ENCODE results near the gene C6orf62.
"Not testable (repeated sequence)": the region's sequence is repeated elsewhere in the genome, so short reads cannot be mapped to it uniquely, and the experiment has no call there.

The C6orf62 gene

GRCh38 chr6:24743265-24743943 is 24.4 kb upstream of the C6orf62 start:
- DNase-seq (ENCODE audit: insufficient read length, low spot score) (no peak), FAIRE-seq (peak; percentile 50)
- no peak for TF ChIP-seq POLR2A (IDR thresholded peaks at IDR 0.05; ENCODE audit: low read depth, low read length)
- TF ChIP-seq SPI1 (IDR thresholded peaks at IDR 0.05; ENCODE audit: low read depth, low read length), result peak; percentile 22; the same call in 1 of the 2 replicates

- TF ChIP-seq PAX5 (IDR thresholded peaks at IDR 0.05; ENCODE audit: insufficient read depth, low read length, severe bottlenecking) (no peak), POLR2AphosphoS5 (IDR thresholded peaks at IDR 0.05; ENCODE audit: low read depth, low read length) (no peak), TAF1 (IDR thresholded peaks at IDR 0.05; ENCODE audit: low read depth, low read length) (no peak), POLR2A (IDR thresholded peaks at IDR 0.05; ENCODE audit: low read depth, low read length) (no peak), SPI1 (IDR thresholded peaks at IDR 0.05; ENCODE audit: low read depth, low read length) (no peak), POU2F2 (IDR thresholded peaks at IDR 0.05; ENCODE audit: low read depth, low read length) (no peak)
- FAIRE-seq (no peak), DNase-seq (ENCODE audit: insufficient read length, low spot score) (no peak)
Measured at GRCh38 chr6:24742216-24742738, 23.3 kb upstream of the C6orf62 start.

- TF ChIP-seq POLR2A (IDR thresholded peaks at IDR 0.05; ENCODE audit: low read depth, low read length), result no peak
- no peak for TF ChIP-seq POU2F2 (IDR thresholded peaks at IDR 0.05; ENCODE audit: low read depth, low read length)
- DNase-seq (ENCODE audit: insufficient read length, low spot score) (no peak), FAIRE-seq (no peak)
Measured at GRCh38 chr6:24740861-24741260, 21.9 kb upstream of the C6orf62 start.

GRCh38 chr6:24738741-24739140 is 19.8 kb upstream of the C6orf62 start:
- TF ChIP-seq SPI1 (IDR thresholded peaks at IDR 0.05; ENCODE audit: low read depth, low read length), result no peak
- TF ChIP-seq POU2F2 (IDR thresholded peaks at IDR 0.05; ENCODE audit: low read depth, low read length), result no peak
- TF ChIP-seq POLR2AphosphoS5 (IDR thresholded peaks at IDR 0.05; ENCODE audit: low read depth, low read length), result no peak
- no peak for TF ChIP-seq POLR2A (IDR thresholded peaks at IDR 0.05; ENCODE audit: low read depth, low read length)
- no peak for TF ChIP-seq PAX5 (IDR thresholded peaks at IDR 0.05; ENCODE audit: insufficient read depth, low read length, severe bottlenecking)
- no peak for TF ChIP-seq TAF1 (IDR thresholded peaks at IDR 0.05; ENCODE audit: low read depth, low read length)
- FAIRE-seq, result no peak
- no peak for DNase-seq (ENCODE audit: insufficient read length, low spot score)

GRCh38 chr6:24734710-24735109 is 15.8 kb upstream of the C6orf62 start:
- not testable (repeated sequence) for DNase-seq (ENCODE audit: insufficient read length, low spot score); FAIRE-seq

GRCh38 chr6:24734166-24734565 is 15.2 kb upstream of the C6orf62 start:
- FAIRE-seq, result no peak
- no peak for DNase-seq (ENCODE audit: insufficient read length, low spot score)
- TF ChIP-seq TAF1 (IDR thresholded peaks at IDR 0.05; ENCODE audit: low read depth, low read length) (no peak), POU2F2 (IDR thresholded peaks at IDR 0.05; ENCODE audit: low read depth, low read length) (no peak), PAX5 (IDR thresholded peaks at IDR 0.05; ENCODE audit: insufficient read depth, low read length, severe bottlenecking) (no peak), SPI1 (IDR thresholded peaks at IDR 0.05; ENCODE audit: low read depth, low read length) (no peak), POLR2A (IDR thresholded peaks at IDR 0.05; ENCODE audit: low read depth, low read length) (no peak), POLR2AphosphoS5 (IDR thresholded peaks at IDR 0.05; ENCODE audit: low read depth, low read length) (no peak)

GRCh38 chr6:24731456-24732134 is 12.6 kb upstream of the C6orf62 start:
- not testable (repeated sequence) for DNase-seq (ENCODE audit: insufficient read length, low spot score); FAIRE-seq

GRCh38 chr6:24730653-24731052 is 11.7 kb upstream of the C6orf62 start:
- not testable (repeated sequence) for FAIRE-seq; DNase-seq (ENCODE audit: insufficient read length, low spot score)

GRCh38 chr6:24723270-24723669 is 4.3 kb upstream of the C6orf62 start:
- TF ChIP-seq POU2F2 (IDR thresholded peaks at IDR 0.05; ENCODE audit: low read depth, low read length) (no peak), PAX5 (IDR thresholded peaks at IDR 0.05; ENCODE audit: insufficient read depth, low read length, severe bottlenecking) (no peak), SPI1 (IDR thresholded peaks at IDR 0.05; ENCODE audit: low read depth, low read length) (no peak), POLR2A (IDR thresholded peaks at IDR 0.05; ENCODE audit: low read depth, low read length) (no peak), POLR2AphosphoS5 (IDR thresholded peaks at IDR 0.05; ENCODE audit: low read depth, low read length) (no peak), TAF1 (IDR thresholded peaks at IDR 0.05; ENCODE audit: low read depth, low read length) (no peak)
- DNase-seq (ENCODE audit: insufficient read length, low spot score) (no peak), FAIRE-seq (no peak)

GRCh38 chr6:24721461-24722215 is 2.7 kb upstream of the C6orf62 start:
- no peak for FAIRE-seq
- peak; percentile 93 for TF ChIP-seq POLR2A (IDR thresholded peaks at IDR 0.05; ENCODE audit: low read depth, low read length)
- peak; percentile 64; the same call in 1 of the 2 replicates for TF ChIP-seq POU2F2 (IDR thresholded peaks at IDR 0.05; ENCODE audit: low read depth, low read length)
- peak; percentile 92 for TF ChIP-seq POLR2AphosphoS5 (IDR thresholded peaks at IDR 0.05; ENCODE audit: low read depth, low read length)
- no peak for TF ChIP-seq SPI1 (IDR thresholded peaks at IDR 0.05; ENCODE audit: low read depth, low read length)
- TF ChIP-seq PAX5 (IDR thresholded peaks at IDR 0.05; ENCODE audit: insufficient read depth, low read length, severe bottlenecking), result no peak
- TF ChIP-seq TAF1 (IDR thresholded peaks at IDR 0.05; ENCODE audit: low read depth, low read length), result peak; percentile 68
- DNase-seq (ENCODE audit: insufficient read length, low spot score), result no peak

Data from GM12891 (cell line).